ENCODE data around the gene TMEM154.

- TF ChIP-seq POLR2A (IDR thresholded peaks at IDR 0.05): no peak
- no peak for TF ChIP-seq CTCF (IDR thresholded peaks at IDR 0.05)
Measured at GRCh38 chr4:152571770-152572169, 108.0 kb downstream of the TMEM154 start.

Measured in sigmoid colon (tissue), 3 donors.